ENCODE results near the gene SLC12A8. TPM values are rescaled to one million over a fixed set of nuclear protein-coding genes. Genes with fewer than 3 reads are reported as not detected.

Gene SLC12A8
- total and polyA plus RNA-seq, 2 donors (not counting 1 experiment from before 2014, with no cell fraction given) = 0.57 to 1.1 TPM

GRCh38 chr3:125207949-125208568 is 4.5 kb downstream of the SLC12A8 start:
- no peak for DNase-seq
- Mint-ChIP-seq H3K4me3 (no peak overlapping the region), H3K9me3 (ENCODE audit: insufficient read depth) (no peaks in the 10 kb centered on the region), H3K27ac (no peak overlapping the region), H3K27me3 (peaks cover 31% of the 10 kb centered on the region), H3K4me1 (peaks cover 6% of the 10 kb centered on the region)
- Histone ChIP-seq H3K4me1 (ENCODE audit: control insufficient read depth in 2 of 2, insufficient read depth in 2 of 2, low read length in 2 of 2) (peaks cover 7 to 15% of the 10 kb centered on the region in 2 donors), H3K4me3 (ENCODE audit: control extremely low read depth in 1 of 5, extremely low read depth in 1 of 5, insufficient read depth in 1 of 5, low read depth in 2 of 5, low read length in 4 of 5) (no peak overlapping the region), H3K4me2 (replicated peaks; ENCODE audit: low read depth, low read length, poor library complexity, severe bottlenecking) (no peak overlapping the region), H3K27ac (ENCODE audit: low read length in 2 of 2) (no peak overlapping the region), H3K27me3 (replicated peaks in 1 of 4; ENCODE audit: control extremely low read depth in 1 of 4, control insufficient read depth in 3 of 4, insufficient read depth in 4 of 4, low read length in 3 of 4) (peaks cover 0 to 32% (median 19%) of the 10 kb centered on the region in 4 experiments), H2AFZ (ENCODE audit: insufficient read depth, low read depth, low read length, poor library complexity, severe bottlenecking) (no peak overlapping the region), H3K9ac (ENCODE audit: low read length) (no peak overlapping the region), H3K9me3 (ENCODE audit: control extremely low read depth in 1 of 3, control insufficient read depth in 2 of 3, insufficient read depth in 1 of 3, low read length in 2 of 3) (peaks cover 0 to 3% (median 1%) of the 10 kb centered on the region in 3 donors), H3K79me2 (ENCODE audit: control insufficient read depth, insufficient read depth, low read length) (no peaks in the 10 kb centered on the region), H4K20me1 (ENCODE audit: control insufficient read depth, insufficient read depth, low read length, poor library complexity, severe bottlenecking) (no peaks in the 10 kb centered on the region), H3K36me3 (replicated peaks in 1 of 2; ENCODE audit: control extremely low read depth in 1 of 2, control insufficient read depth in 1 of 2, extremely low read depth in 1 of 2, insufficient read depth in 2 of 2, low read length in 1 of 2) (no peaks in the 10 kb centered on the region)
- 100% methylated on average over 1 of the region's 1 CpG for WGBS (ENCODE audit: insufficient coverage)
- no peak for ATAC-seq (ENCODE audit: low read depth)
- POLR2A ChIA-PET = no interaction called here
- CTCF ChIA-PET = interaction anchor here (0.6 kb wide), 1 partner anchor 190 kb away, joined by 3 read pairs; no protein-coding TSS in a partner anchor
- TF ChIP-seq EZH2 (IDR thresholded peaks at IDR 0.05; ENCODE audit: borderline replicate concordance, insufficient read depth, low read depth, low read length, poor library complexity, severe bottlenecking) = no peak
- no peak for TF ChIP-seq CTCF (IDR thresholded peaks at IDR 0.05)
- intact Hi-C loops (cut with micrococcal nuclease) = no loop called here

- no peaks in the 10 kb centered on the region for H3K36me3 ChIP-seq (replicated peaks in 1 of 2; ENCODE audit: control extremely low read depth in 1 of 2, control insufficient read depth in 1 of 2, extremely low read depth in 1 of 2, insufficient read depth in 2 of 2, low read length in 1 of 2)
- peaks cover 0 to 27% (median 17%) of the 10 kb centered on the region in 4 experiments for H3K27me3 ChIP-seq (replicated peaks in 1 of 4; ENCODE audit: control extremely low read depth in 1 of 4, control insufficient read depth in 3 of 4, insufficient read depth in 4 of 4, low read length in 3 of 4)
- Mint-ChIP-seq H3K9me3 (ENCODE audit: insufficient read depth) (no peaks in the 10 kb centered on the region), H3K4me3 (no peak overlapping the region), H3K27me3 (peaks cover 31% of the 10 kb centered on the region), H3K4me1 (peaks cover 3% of the 10 kb centered on the region), H3K27ac (no peak overlapping the region)
- no peaks in the 10 kb centered on the region for H3K79me2 ChIP-seq (ENCODE audit: control insufficient read depth, insufficient read depth, low read length)
- H3K9me3 ChIP-seq (ENCODE audit: control extremely low read depth in 1 of 3, control insufficient read depth in 2 of 3, insufficient read depth in 1 of 3, low read length in 2 of 3) = peaks cover 0 to 1% (median 0%) of the 10 kb centered on the region in 3 donors
- DNase-seq (no peak), ATAC-seq (ENCODE audit: low read depth) (no peak)
- CTCF ChIA-PET = interaction anchor here (0.6 kb wide), 1 partner anchor 209 kb away, joined by 3 read pairs; no protein-coding TSS in a partner anchor
- TF ChIP-seq EZH2 (IDR thresholded peaks at IDR 0.05; ENCODE audit: borderline replicate concordance, insufficient read depth, low read depth, low read length, poor library complexity, severe bottlenecking) (no peak), CTCF (IDR thresholded peaks at IDR 0.05) (no peak)
- H3K27ac ChIP-seq (ENCODE audit: low read length in 2 of 2) = no peak overlapping the region
- 88% methylated on average over 6 of the region's 7 CpGs for WGBS (ENCODE audit: insufficient coverage)
- H4K20me1 ChIP-seq (ENCODE audit: control insufficient read depth, insufficient read depth, low read length, poor library complexity, severe bottlenecking) = no peaks in the 10 kb centered on the region
- H3K4me2 ChIP-seq (replicated peaks; ENCODE audit: low read depth, low read length, poor library complexity, severe bottlenecking) = no peak overlapping the region
- H3K4me3 ChIP-seq (ENCODE audit: control extremely low read depth in 1 of 5, extremely low read depth in 1 of 5, insufficient read depth in 1 of 5, low read depth in 2 of 5, low read length in 4 of 5) = no peak overlapping the region
- peaks cover 2 to 9% of the 10 kb centered on the region in 2 donors for H3K4me1 ChIP-seq (ENCODE audit: control insufficient read depth in 2 of 2, insufficient read depth in 2 of 2, low read length in 2 of 2)
- intact Hi-C loops (cut with micrococcal nuclease) = no loop called here
- POLR2A ChIA-PET = no interaction called here
- H2AFZ ChIP-seq (ENCODE audit: insufficient read depth, low read depth, low read length, poor library complexity, severe bottlenecking) = no peak overlapping the region
- H3K9ac ChIP-seq (ENCODE audit: low read length) = no peak overlapping the region
These were observed 5.0 kb downstream of the SLC12A8 start for GRCh38 chr3:125207507-125207906.

All from B cell (primary cell).